BE2C (cell line): Measurements from ENCODE around the gene RAB11A.

Experiments used
- DNase-seq: peaks from one replicate; pipeline ENCODE4 v3.0.0-alpha.2; 2020
- H3K27me3 ChIP-seq: fragments of 250-450 bp; sonication (Bioruptor Pico); 2 replicates; pipeline ENCODE4 v1.5.1; 2020; ENCODE audit warnings: mild to moderate bottlenecking
- H3K36me3 ChIP-seq: fragments of 250-450 bp; sonication (Bioruptor Pico); 2 replicates; pipeline ENCODE4 v1.5.1; 2020; ENCODE audit warnings: mild to moderate bottlenecking
- H3K4me1 ChIP-seq: fragments of 250-450 bp; sonication (Bioruptor Pico); 2 replicates; pipeline ENCODE4 v1.5.1; 2020
- H3K4me3 ChIP-seq: 2 replicates; pipeline ENCODE4 v1.5.1; 2011; ENCODE audit warnings: low read depth, low read length
- H3K9me3 ChIP-seq: fragments of 250-450 bp; sonication (Bioruptor Pico); 2 replicates; pipeline ENCODE4 v1.5.1; 2020
- CTCF ChIP-seq: IDR thresholded peaks from 2 replicates; pipeline ENCODE4 v1.5.1; 2012; ENCODE audit warnings: mild to moderate bottlenecking, low read depth, low read length

RAB11A gene

GRCh38 chr15:65907661-65908060 lies 38.4 kb downstream of the RAB11A start:
- Histone ChIP-seq H3K36me3 (no peaks in the 10 kb centered on the region; the same call in 1 of the 2 replicates), H3K27me3 (no peaks in the 10 kb centered on the region), H3K4me3 (no peak overlapping the region), H3K9me3 (no peaks in the 10 kb centered on the region), H3K4me1 (no peaks in the 10 kb centered on the region)
- no peak for DNase-seq
- no peak for TF ChIP-seq CTCF

- no peak for DNase-seq
- Histone ChIP-seq H3K9me3 (no peaks in the 10 kb centered on the region), H3K27me3 (no peaks in the 10 kb centered on the region), H3K4me3 (no peak overlapping the region), H3K4me1 (no peaks in the 10 kb centered on the region), H3K36me3 (no peaks in the 10 kb centered on the region; the same call in 1 of the 2 replicates)
- TF ChIP-seq CTCF, result no peak
Measured at GRCh38 chr15:65908876-65909275, 39.6 kb downstream of the RAB11A start.

- TF ChIP-seq CTCF, result no peak
- H3K36me3 ChIP-seq, result no peaks in the 10 kb centered on the region; the same call in 1 of the 2 replicates
- no peak for DNase-seq
Measured at GRCh38 chr15:65909831-65910230, 40.5 kb downstream of the RAB11A start.

DNA sequence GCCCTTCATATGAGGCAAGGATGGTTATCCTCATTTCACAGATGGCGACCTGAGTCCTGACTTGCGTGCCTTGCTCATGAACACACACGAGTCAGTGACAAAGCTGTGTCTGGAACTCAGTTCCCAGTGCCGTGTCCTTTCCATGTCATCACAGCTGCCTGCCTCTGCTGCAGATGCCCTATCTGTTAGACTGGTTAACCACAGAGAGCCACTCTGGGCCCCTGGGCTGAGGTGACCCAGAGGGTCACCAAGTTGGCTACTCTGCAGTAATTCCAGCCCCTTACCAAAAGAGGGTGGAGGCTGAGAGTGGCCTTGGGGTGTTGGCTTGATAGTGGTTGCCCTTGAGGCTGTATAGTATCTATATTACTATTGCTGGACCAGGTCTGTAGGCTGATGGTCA lies 41.0 kb downstream of the RAB11A start:
- TF ChIP-seq CTCF, result no peak
- H3K36me3 ChIP-seq, result no peaks in the 10 kb centered on the region; the same call in 1 of the 2 replicates
- no peak overlapping the region for H3K4me3 ChIP-seq
- H3K27me3 ChIP-seq, result no peaks in the 10 kb centered on the region
- H3K4me1 ChIP-seq, result no peaks in the 10 kb centered on the region
- DNase-seq, result no peak
- H3K9me3 ChIP-seq, result no peaks in the 10 kb centered on the region

More at GRCh38 chr15:65909831-65910230, 40.5 kb downstream of the RAB11A start:
- Histone ChIP-seq H3K4me1 (no peaks in the 10 kb centered on the region), H3K9me3 (no peaks in the 10 kb centered on the region), H3K27me3 (no peaks in the 10 kb centered on the region), H3K4me3 (no peak overlapping the region)

GRCh38 chr15:65912235-65912634 lies 42.9 kb downstream of the RAB11A start:
- no peak for TF ChIP-seq CTCF
- DNase-seq, result no peak
- Histone ChIP-seq H3K4me1 (no peaks in the 10 kb centered on the region), H3K9me3 (no peaks in the 10 kb centered on the region), H3K4me3 (no peak overlapping the region), H3K36me3 (no peaks in the 10 kb centered on the region), H3K27me3 (no peaks in the 10 kb centered on the region)

- Histone ChIP-seq H3K9me3 (no peaks in the 10 kb centered on the region), H3K4me3 (no peak overlapping the region), H3K4me1 (no peaks in the 10 kb centered on the region), H3K36me3 (no peaks in the 10 kb centered on the region), H3K27me3 (no peaks in the 10 kb centered on the region)
- no peak for TF ChIP-seq CTCF
- DNase-seq, result no peak
Measured at GRCh38 chr15:65913631-65914199, 44.4 kb downstream of the RAB11A start.
